HG03139 (cell line): Measurements from ENCODE around the gene QTRT2.

ENCODE experiments used
- ATAC-seq: cut with Tn5 transposase; IDR thresholded peaks from one replicate; pipeline ENCODE4 v1.9.1; 2021; ENCODE audit not compliant: unreplicated experiment

QTRT2 gene

DNA sequence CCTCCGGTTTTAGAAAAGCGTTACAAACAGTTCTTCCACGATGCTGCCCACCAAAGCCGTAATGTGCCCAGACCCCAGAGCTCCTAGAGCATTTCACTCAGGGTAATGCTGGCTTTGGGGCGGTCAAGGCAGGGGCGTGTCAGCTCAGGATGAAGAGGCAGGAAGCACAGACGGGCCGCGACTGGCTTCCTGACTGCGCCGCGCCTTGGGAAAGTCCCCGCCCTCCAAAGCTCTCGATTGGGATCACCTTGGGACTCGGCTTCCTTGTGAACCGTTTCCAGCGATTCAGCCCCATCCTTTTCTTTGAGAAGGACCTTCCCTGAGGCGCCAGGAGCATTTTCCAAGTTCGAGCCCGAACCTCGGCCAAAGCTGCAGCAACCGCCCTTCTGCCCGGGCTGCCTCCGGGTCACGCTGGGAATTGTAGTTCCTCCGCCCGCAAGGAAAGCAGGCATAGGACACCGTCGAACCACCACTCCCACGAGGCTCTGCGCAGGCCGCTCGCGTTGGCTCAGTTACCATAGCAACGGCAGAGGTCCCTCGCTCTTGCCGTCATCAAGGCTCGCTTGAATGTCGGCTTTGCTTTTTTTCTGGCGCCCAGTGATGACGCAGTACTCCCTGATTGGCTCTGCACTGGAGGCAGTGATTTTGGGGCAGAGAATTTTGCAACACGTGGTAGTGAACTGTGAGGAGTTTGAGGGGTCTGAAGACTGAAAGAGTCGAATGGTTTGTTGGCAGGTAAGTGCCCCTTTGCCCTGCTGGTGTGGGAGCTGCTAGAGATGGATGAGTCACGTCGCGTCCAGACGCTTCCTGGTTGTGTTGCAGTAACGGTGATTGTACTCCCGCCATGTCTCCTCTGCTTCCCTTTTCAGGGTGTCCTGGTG, at the start of gene QTRT2, which contains the start of gene CCDC191:
Gene QTRT2, plus strand, starts transcription at position 608 of the 881 bp plus-strand sequence. CDS start 8,521 bp downstream, outside the sequence.
Gene CCDC191, minus strand, starts transcription at position 397 of the 881 bp plus-strand sequence. Its CDS starts 60 bp downstream, at position 337.
- peak; percentile 98 for ATAC-seq

DNA sequence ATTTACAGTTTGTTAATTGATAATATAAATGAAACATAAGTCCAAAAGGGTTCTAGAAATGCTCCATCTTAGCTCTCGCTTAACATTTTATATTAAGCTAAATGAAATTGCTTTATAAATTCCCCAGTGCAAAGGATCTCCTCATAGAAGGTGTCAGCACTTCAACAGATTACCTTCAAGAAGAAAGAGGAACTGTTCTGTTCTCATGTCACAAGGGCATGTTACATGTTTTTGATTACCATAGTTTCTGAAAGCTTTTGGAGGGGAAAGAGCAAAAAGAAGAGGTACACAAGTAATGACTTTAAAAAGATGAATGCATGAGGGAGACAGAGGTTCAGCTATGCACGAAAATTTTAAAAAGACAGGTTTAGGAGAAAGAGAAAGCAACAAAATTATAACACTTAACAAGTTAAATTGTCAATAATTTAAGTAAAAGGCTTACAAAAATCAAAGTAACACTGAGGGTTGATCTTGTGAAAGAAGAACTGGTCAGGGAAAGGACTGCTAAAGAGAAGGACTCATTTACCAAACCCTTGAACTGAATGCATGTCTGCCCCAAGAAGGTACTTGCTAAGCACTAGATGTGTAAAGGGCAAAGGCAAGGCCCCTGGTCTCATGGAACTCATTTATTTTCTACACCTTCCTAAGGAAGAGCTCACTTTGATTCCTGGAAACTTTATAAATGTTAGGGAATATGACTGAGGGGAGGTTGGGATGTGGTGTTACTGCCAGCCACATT, 45.3 kb upstream of the QTRT2 start:
- no peak for ATAC-seq

DNA sequence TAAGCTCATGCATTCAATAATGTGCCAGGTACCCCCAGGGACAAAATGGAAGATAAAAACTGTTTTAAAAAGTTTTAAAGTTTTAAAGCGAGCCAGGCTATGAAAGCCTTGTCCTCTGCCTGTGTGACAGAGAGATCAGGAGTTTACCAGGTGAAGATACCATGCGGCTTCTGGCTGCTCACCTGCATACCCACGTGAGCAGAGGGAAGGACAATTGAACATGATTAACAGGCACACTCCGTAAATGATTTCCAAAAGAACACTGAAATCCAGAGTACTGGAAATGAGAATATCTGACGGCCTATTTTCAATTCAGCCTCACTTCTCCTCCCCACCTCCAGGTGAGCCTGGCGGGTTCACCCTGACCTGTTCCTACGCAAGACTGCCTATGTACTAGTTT, 42.3 kb upstream of the QTRT2 start:
- ATAC-seq, result no peak

DNA sequence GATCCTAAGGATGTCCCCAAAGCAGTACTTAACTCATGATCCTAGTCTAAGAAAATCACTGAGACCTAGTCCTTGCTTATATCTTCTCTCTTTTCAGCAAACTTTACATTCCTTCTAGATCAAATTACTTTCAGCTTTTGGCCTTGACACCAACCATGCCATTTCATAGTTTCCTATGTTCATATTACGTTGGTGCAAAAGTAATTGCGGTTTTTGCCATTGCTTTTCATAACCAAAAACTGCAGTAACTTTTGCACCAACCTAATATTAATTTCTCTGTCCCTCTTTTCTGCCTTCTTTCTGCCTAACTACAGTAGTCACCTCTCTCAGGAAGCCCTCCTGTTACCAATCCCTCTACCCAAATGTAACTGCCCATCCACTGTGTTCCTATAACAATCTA, 37.1 kb upstream of the QTRT2 start:
- ATAC-seq, result no peak

DNA sequence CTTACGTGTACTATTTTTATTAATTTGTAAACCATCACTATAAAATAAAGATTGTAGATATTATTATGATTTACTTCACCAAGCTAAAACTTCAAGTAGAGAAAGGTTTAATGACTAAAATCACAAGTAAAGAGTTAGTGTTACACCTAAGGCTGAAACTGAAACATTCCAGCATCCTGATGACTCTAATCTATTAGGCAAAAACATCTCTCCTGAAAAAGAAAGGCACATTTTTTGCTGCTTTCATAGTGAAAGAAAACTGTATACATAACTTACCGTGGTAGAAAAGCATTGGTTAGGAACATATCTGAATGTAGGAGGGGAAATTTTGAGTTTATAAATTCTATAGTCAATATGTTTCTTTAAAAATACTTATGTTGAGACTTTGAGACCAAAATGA, 35.6 kb upstream of the QTRT2 start:
- no peak for ATAC-seq

DNA sequence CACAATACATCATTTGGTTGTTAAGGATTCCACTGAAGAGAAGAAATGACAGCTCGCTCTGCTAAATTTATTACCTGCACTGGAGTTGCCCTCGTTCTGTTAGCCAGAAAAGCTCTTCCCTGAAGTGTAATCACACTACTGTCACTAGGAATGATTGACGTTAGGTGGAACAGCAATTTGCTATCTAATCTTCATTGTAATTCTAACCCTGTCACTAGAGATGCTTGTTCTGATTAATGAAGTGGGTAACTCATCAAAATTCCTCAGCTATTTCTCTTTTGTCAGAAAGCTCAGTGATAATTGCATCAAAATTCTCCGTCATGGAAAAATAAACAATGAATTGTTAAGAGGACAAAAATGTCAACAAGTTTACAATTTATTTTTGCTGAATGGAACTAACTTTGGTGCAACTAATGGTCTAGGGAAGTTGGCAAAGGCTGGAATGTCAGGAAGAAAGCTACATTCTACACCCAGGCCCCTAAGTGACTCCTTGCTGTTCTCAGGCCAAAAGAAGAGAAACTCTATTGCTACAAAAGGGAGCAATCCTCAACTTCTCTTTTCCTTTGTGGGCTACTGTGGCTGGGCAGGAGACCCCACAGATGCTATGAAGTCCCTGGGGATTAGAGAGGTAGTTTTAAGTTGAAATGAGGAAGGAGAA, 34.3 kb upstream of the QTRT2 start:
- ATAC-seq, result no peak

DNA sequence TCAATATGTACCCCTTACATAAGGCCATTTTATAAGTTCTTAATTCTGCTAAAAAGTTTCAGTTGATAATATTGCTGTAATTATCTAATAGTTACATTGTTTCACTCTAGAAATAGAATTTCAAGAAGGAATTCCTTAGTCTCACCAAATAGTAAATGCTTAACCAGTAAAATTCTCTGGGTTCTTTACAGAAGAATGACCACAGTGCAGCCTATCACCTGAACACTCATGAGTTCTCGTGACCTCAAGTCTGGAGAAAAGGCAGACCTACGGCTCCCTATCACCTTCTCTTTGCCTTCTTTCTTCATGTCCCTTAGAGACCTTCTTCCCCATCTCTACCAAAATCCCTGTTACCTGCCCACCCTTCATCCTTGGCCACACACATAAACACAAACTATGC, 31.1 kb upstream of the QTRT2 start:
- ATAC-seq, result no peak

DNA sequence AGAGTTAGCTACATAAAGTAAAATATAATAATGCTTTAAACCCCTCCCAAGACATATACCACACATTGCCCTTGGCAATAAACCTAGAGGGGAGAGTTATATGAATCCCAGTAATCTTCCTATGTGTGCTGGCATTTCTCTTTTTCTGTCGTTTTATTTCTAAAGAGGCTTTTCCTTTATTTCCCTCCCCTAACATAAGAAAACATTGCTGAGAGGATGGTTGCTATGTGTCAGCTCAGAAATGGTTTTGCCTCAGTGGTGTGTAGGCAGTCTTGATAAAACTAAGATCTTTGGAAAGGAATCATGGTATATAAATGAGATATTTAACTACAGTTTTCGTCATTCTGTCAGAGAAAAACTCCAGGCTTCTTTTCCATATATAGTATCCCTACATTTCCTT, 30.2 kb upstream of the QTRT2 start:
- ATAC-seq, result no peak

DNA sequence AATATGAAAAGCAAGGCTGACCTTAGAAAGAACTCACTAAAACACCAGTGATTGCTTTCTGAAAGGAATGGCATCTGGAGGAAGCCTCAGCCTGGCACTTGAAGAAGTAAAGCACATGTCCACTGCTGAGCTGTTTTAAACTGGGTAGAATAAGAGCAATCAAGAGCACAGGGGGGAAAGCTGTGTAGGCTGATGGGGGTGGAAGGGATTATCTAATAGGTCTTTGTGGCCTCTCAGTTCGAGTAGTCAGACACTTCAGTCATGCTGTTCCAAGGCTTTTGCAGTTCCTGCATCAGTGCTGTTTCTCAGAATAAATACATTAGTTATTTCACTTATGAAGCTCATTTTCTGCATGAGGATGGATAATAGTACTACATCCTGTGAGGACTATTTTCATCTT, 22.8 kb upstream of the QTRT2 start:
- ATAC-seq, result no peak

DNA sequence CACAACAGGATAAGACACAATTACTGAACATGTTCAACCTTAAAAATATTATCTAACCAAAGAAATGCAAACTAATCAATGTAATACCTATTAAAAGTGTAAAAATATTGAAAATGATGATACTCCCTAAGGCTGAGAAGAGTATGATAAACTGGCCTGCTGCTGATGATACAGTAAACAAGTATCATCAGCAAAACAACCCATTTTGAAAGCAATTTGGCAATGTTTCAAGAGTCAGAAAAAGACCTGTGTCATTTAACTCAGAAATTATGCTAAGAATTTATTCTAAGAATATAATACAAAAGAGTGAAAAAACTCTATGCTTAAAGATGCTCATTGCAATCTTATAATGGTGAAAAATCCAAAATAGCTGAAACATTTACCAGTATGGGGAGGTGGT, 22.3 kb upstream of the QTRT2 start:
- no peak for ATAC-seq

DNA sequence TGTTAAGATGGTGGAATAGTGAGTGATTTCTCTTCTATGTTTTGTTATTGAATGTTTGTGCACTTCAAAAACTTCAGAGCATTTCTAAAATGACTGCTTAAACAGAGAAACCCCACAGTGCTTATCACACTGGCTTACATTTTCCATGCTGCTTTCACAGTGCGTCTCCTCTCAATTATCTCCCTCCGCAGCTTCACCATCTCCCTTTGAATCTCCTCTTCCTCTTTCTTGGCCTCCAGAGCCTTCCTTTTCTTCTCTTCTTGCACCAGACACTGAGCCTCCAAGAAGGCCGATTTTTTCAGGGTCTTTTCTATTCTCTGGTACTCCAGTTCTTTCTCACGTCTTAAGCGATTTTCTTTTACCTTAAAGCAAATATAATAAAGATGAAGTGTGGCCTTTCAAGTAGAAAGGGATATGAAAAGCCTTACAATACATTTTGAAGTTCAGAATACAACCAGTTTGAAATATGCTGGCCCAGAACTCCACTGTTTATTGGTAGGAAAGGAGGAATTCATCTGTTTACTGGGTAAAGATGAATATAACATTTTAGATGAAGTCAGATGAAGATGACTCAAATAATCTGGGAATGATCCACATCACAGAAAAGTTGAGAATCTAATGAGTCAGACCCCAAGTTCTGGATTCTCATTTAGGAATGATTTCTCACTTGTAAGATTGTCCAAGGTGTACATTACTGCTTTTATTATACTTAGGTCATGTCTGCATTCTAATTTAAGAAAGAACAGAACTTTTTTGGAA, 21.6 kb upstream of the QTRT2 start:
- ATAC-seq, result no peak

DNA sequence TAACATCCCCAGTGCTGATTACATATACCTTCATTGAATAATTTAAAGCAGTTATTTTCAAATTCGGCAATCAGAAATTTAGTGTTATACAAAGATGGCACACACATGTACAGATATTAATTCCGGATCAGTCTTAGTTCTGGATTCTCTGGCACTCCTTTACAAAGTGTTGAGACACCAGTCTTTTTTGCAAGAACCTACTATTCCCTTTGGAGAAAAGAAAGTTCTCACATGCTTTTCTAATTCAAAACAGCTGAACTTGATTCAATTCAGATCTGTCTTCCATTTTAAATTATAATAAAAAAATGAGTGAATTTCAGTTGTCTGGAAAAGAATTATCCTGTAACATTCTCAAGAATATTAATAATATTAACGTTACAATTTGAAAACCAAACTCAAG, 20.6 kb upstream of the QTRT2 start:
- ATAC-seq, result no peak

DNA sequence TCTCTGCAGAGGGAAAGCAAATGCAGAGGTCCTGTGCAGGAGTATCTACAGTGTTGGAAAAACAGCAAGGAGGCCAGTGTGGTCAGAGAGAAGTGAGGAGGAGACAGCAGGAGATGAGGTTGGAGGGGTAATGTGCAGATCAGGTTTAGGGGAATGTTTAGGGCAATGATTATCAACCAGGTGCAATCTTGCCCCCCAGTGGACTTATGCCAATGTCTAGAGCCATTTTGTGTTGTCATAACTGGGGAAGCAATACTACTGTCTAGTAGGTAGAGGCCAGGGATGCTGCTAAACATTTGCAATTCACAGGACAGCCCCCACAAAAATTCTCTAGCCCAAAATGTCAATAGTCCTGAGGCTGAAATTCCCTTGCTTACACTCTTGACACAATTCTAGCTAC, 13.3 kb upstream of the QTRT2 start:
- no peak for ATAC-seq

DNA sequence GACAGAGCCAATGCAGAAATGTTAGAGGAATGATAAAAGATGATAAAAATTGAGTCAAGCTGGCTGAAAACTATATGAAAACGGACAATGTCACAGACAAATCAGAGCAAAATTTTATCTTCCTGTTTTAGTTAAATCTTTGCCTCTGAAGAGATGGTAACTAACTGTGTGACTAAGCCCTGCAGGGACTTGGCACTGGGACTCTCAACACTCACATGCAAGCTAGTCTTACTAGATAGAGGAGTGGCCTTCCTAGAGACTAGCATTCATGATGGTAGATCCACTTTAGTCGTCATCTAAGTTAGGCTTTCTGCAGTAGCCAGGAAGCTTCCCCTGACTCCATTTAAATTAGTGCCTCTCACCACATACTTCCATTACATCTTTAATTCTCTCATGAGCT, 4.3 kb upstream of the QTRT2 start:
- no peak for ATAC-seq

DNA sequence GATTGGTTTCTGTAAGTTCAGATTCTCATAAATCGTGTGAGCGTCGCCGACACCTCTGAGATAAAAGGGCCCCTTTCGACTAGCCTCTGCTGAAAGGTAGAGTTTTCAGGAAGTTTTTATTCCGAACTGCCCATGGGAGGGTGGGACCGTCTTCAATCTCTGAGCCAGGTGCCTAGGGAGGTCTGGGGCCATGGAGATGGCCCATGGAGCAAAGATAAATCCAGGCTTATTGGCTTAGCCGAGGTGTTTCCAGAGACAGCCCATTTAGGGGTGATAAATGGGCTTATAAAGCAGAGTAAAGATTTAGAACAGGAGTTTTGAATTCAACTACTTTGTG, 442 bp downstream of the QTRT2 start:
- peak; percentile 4 for ATAC-seq

DNA sequence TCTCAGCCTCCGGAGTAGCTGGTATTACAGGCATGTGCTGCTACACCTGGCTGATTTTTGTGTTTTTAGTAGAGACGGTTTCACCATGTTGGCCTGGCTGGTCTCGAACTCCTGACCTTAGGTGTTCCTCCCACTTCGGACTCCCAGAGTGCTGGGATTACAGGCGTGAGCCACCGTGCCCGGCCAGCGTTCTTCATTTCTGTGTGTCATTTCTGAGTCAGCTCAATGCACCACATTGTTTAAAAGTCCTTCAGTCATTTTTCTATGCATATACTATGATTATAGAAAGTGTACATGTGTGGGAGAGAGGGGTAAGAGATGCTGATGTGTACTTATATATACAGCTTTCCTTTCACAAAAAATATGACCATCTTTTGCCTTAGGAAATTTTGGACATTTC, 2.1 kb downstream of the QTRT2 start:
- ATAC-seq, result no peak

DNA sequence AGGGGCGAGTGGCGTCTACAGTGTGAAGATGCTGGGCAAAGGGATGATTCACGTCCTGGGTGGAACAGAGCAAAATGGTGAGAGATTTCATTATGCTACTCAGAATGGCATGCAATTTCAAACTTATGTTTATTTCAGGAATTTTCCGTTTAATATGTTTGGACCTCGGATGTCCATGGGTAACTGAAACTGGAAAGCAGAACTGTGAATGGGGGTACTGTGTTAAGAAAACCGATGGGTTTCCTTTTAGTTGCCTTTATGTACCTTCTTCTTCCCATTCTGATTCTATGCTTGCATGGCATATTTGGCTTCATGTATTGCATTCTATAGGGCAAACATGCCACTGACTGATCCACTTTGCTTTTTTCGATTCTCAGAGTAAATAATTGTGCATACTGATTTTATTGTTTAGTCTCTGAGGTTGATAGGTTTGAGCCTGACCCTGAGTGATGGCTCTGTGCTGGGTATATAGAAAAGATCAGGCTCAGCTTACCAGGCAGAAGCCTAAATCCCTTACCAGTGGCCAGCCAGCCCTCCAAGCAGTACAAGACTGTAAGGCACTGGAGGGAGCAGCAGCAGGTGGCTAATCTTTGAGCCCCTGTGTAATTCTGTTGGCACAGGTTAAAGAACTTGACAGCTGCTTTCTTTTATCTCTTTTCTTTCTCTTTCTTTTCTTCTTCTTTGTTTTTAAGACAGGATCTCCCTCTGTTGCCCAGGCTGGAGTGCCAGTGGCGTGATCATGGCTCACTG, 4.5 kb downstream of the QTRT2 start:
- no peak for ATAC-seq

DNA sequence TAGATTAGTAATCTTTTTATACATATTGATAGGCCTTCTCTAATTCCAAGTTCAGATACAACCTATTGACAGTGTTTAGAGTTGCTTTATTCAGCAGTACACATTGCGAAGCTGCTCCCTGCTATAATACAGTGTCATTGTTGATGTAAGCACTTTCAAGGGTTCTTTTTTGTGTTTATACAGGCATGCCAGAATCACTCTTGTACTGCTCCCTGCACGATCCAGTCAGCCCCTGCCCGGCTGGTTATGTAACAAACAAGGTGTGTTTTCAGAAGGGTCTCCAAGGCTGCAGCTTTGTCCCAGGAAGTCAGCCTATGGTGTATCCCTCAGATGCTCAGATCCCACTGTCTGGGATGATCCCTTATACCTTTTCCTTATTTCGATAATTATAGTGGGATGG, 11.3 kb downstream of the QTRT2 start:
- ATAC-seq, result no peak

DNA sequence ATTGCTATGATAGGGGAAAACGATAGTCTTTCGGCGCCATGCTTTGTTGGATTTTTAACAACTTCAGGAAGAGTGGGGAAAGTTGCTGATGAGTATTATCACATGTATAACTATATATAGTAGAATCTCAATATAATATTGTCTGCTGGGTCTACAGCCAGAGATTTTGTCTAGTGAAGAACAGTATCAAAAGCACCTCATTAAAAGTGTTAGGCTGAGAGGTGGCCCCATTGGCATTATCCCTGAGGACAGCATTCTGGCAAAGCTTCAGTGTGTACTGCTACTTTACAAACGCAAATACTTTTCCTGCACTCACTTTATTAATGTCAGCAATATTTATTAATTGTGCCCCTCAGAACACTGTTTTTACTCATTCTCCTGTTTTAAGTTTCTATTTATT, 11.8 kb downstream of the QTRT2 start:
- no peak for ATAC-seq

DNA sequence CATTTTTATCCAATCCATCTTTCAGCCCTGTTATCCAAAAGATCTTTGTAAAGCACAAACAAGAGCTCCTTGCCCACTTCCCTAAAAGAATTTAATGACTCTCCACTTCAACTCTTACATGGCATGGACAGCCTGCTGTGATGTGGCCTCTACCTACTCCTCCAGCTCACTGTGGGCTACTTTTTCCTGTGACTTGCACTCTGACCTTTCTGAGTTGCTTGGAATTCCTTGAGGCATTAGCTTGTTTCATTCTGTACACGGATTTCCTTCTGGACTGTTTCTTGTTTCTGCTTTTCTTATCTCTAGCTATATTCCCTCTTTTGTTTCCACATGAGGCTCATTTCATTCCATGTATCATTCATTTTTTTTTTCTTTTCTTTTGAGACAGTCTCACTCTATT, 15.2 kb downstream of the QTRT2 start:
- ATAC-seq, result no peak
